Lung (tissue), 16 donors: ENCODE measurements around the gene JMJD6. TPM values are rescaled to one million over a fixed set of nuclear protein-coding genes. Genes with fewer than 3 reads are reported as not detected.
A peak's percentile ranks its signal among the peaks of the same experiment; 100 is the strongest.

Source experiments
- ATAC-seq: fragments of 200-7000 bp; cut with Tn5 transposase; one replicate; pipeline ENCODE4 v1.9.1; 2020; ENCODE audit warnings: moderate number of reproducible peaks; ENCODE audit not compliant: insufficient read depth, low FRiP score
- DNase-seq, 3 donors: peaks; one replicate each; pipeline ENCODE4 v3.0.0-alpha.2; 2013 to 2017
- H3K27ac ChIP-seq, 2 donors: one replicate each; pipeline ENCODE4 v1.5.1; 2013; ENCODE audit warnings: mild to moderate bottlenecking in 2 of 2, moderate library complexity in 2 of 2, control low read depth in 1 of 2, inconsistent platforms in 1 of 2, low read depth in 1 of 2, low read length in 1 of 2
- H3K27me3 ChIP-seq, 3 donors: one replicate each; pipeline ENCODE4 v1.5.1; 2013; ENCODE audit warnings: low read length in 2 of 3; ENCODE audit not compliant: control insufficient read depth in 3 of 3, insufficient read depth in 3 of 3
- H3K36me3 ChIP-seq, 4 donors: one replicate each; pipeline ENCODE4 v1.5.1; 2013; ENCODE audit warnings: low read length in 4 of 4, mild to moderate bottlenecking in 1 of 4, moderate library complexity in 1 of 4; ENCODE audit not compliant: control insufficient read depth in 4 of 4, insufficient read depth in 4 of 4
- H3K4me1 ChIP-seq, 5 donors: one replicate each; pipeline ENCODE4 v1.5.1; 2013; ENCODE audit warnings: low read length in 5 of 5, mild to moderate bottlenecking in 2 of 5, moderate library complexity in 1 of 5; ENCODE audit not compliant: control insufficient read depth in 5 of 5, insufficient read depth in 5 of 5
- H3K4me3 ChIP-seq: one replicate; pipeline ENCODE4 v1.5.1; 2013; ENCODE audit warnings: mild to moderate bottlenecking, control low read depth, moderate library complexity
- H3K9ac ChIP-seq, 2 donors: one replicate each; pipeline ENCODE4 v1.5.1; 2013; ENCODE audit warnings: low read length in 2 of 2, control low read depth in 1 of 2; ENCODE audit not compliant: insufficient read depth in 1 of 2
- H3K9me3 ChIP-seq, 4 donors: one replicate each; pipeline ENCODE4 v1.5.1; 2013; ENCODE audit warnings: low read length in 3 of 4, mild to moderate bottlenecking in 1 of 4, moderate library complexity in 1 of 4; ENCODE audit not compliant: control insufficient read depth in 4 of 4, insufficient read depth in 3 of 4
- CTCF ChIP-seq: IDR thresholded peaks from 2 replicates; pipeline ENCODE4 v1.5.1; 2012; ENCODE audit warnings: mild to moderate bottlenecking; ENCODE audit errors: control extremely low read depth, extremely low read depth
- WGBS, 2 donors: extraction: QIAGEN DNeasy Blood & Tissue Kit; methylation state at CpG; one replicate each; pipeline ENCODE4 v1.1.7; 2013; 5-methylcytosine and 5-hydroxymethylcytosine counted together
- long read RNA-seq, 5 donors: transcript quantifications; one replicate each; lab custom pipeline, GENCODE V29; 2026
- polyA plus RNA-seq, 2 donors: library from polyadenylated mRNA; stranded (reverse); fragments of 200-250 nt; gene quantifications; one replicate each; pipeline ENCODE4 v1.2.1, GENCODE V29; 2013
- total RNA-seq, 2 donors: library from RNA; depleted of rRNA in 1 of 2; stranded (reverse); fragments of >200 nt in 1 of 2; gene quantifications; one replicate each; pipeline ENCODE4 v1.2.1, GENCODE V29; 2014 to 2021
- donor health status: control.
- donor health status: control.
- donor health status: Bipolar disorder and iron deficiency.
- donor health status: healthy.
- donor health status: DM: yes; HTN: yes; CAD: no.

Gene JMJD6
- total RNA-seq (10 to 100 TPM; 25.6 to 34.3 TPM), polyA plus RNA-seq (10 to 100 TPM; 23.8 to 52.9 TPM)
- long read RNA-seq, donor 1, partial matches to known transcripts = 16 of 47 reads
- long read RNA-seq, donor 1, other reads (novel, unspliced or antisense) = 27 of 47 reads
- long read RNA-seq, donor 2, partial matches to known transcripts = 20 of 22 reads
- long read RNA-seq, donor 2, other reads (novel, unspliced or antisense) = 0 of 22 reads
- long read RNA-seq, donor 3, transcript JMJD6-202 (6 exons, 1,603 nt) = major isoform, 5 of 6 reads
- long read RNA-seq, donor 3, partial matches to known transcripts = 0 of 6 reads
- long read RNA-seq, donor 3, other reads (novel, unspliced or antisense) = 0 of 6 reads
- long read RNA-seq, donor 4, partial matches to known transcripts = 7 of 14 reads
- long read RNA-seq, donor 4, other reads (novel, unspliced or antisense) = 6 of 14 reads
- long read RNA-seq, donor 5, transcript JMJD6-202 (6 exons, 1,603 nt) = major isoform, 5 of 59 reads
- long read RNA-seq, donor 5, partial matches to known transcripts = 24 of 59 reads
- long read RNA-seq, donor 5, other reads (novel, unspliced or antisense) = 27 of 59 reads

GRCh38 chr17:76726231-76726775 is at the start of gene JMJD6:
Gene JMJD6 (minus strand): TSS chr17:76726606. CDS start chr17:76726475, 131 bp downstream.
- H3K4me1 ChIP-seq = peaks cover 2 to 18% (median 11%) of the 10 kb centered on the region in 5 donors

DNA sequence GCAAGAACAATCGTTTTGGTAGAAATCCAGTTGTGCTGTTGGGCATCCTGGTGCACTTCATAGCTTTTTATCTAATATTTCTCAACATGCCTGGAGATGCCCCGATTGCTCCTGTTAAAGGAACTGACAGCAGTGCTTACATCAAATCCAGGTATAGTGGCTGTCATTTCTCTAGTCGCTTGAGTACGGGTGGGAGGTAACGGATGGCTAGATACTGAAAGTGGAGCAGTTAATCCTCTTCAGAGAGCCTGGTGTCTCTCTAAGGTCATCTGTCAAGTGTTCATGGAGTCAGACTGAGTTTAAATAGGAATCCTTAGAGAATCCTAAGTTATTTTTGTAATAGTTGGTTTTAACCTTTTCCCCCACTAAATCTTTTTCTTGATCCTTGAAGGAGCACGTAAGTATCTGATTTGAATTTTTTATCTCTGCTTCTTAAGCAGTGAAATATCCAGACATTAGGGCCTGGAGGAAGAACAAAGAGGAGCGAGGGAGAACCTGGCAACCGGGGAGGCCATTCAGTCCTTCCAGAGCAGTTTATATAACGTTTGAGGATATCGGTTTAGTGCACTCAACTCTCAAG is 48.7 kb upstream of the JMJD6 start:
- Histone ChIP-seq H3K36me3 (peaks cover 14 to 35% (median 20%) of the 10 kb centered on the region in 4 donors), H3K4me3 (no peak overlapping the region), H3K4me1 (no peaks in the 10 kb centered on the region), H3K9ac (no peak overlapping the region), H3K27ac (no peak overlapping the region), H3K27me3 (no peaks in the 10 kb centered on the region), H3K9me3 (no peaks in the 10 kb centered on the region)
- ATAC-seq (no peak), DNase-seq (no peak)
- no peak for TF ChIP-seq CTCF
- WGBS, 2 donors = 89 to 92% methylated on average over 10 of the region's 10 CpGs

More at GRCh38 chr17:76726231-76726775, at the start of gene JMJD6:
- Histone ChIP-seq H3K4me3 (peak within 1 kb of the TSS; percentile 92), H3K27me3 (no peaks in the 10 kb centered on the region), H3K27ac (peak within 1 kb of the TSS; percentile 99 to 100), H3K9ac (peak within 1 kb of the TSS; percentile 74 to 86), H3K9me3 (no peaks in the 10 kb centered on the region), H3K36me3 (peaks cover 15 to 32% (median 27%) of the 10 kb centered on the region in 4 donors)
- DNase-seq = peak; percentile 96 to 98 (median 98)
- peak; percentile 92 for ATAC-seq
- WGBS, 2 donors = 0 to 1% methylated on average over 44 to 60 of the region's 60 CpGs
- TF ChIP-seq CTCF = no peak

DNA sequence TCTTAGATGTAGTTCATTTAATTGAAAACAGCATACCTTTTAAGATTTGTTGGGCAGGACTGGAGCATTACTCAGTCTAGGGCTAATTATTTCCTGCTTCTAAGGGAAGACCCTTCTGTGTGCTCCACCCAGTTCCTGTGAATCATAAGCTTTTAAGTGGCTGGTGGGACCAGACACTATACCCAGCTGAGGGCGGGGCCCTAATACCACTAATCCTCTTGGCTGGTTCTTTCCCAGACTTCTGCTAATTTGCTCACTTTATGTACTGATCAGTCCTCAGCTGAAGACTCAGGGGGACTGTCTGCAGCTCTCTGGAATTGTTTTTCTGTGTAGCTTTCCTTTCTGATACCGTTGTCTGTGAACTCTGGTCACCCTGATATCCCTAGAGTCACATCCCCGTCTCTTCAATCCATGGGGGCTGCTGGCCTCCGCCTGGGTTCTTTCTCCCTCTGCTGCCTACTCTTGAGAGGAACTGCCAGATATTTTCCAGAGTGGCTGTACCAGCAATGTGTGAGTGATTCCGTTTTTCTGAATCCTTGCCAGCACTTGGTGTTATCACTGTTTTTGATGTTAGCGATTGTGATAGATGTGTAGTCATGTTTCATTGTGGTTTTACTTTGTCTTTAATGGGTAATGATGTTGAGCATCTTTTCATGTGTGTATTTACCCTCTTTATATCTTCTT is 46.6 kb upstream of the JMJD6 start:
- Histone ChIP-seq H3K4me1 (no peaks in the 10 kb centered on the region), H3K27ac (peak overlapping the region; percentile 14 to 28), H3K36me3 (peaks cover 9 to 31% (median 24%) of the 10 kb centered on the region in 4 donors), H3K27me3 (no peaks in the 10 kb centered on the region), H3K9ac (no peak overlapping the region), H3K4me3 (no peak overlapping the region), H3K9me3 (no peaks in the 10 kb centered on the region)
- TF ChIP-seq CTCF = no peak
- ATAC-seq = no peak
- 60 to 83% methylated on average over 6 of the region's 6 CpGs for WGBS, 2 donors
- DNase-seq = no peak
